Measurements from ENCODE around the gene OVAAL. TPM values are rescaled to one million over a fixed set of nuclear protein-coding genes. Genes with fewer than 3 reads are reported as not detected.
"Not testable (repeated sequence)": the region's sequence is repeated elsewhere in the genome, so short reads cannot be mapped to it uniquely, and the experiment has no call there.

Gene OVAAL
- total RNA-seq, 1 donor from 2014 or later = not detected

GRCh38 chr1:180550241-180550640, 8.5 kb upstream of the OVAAL start:
- no peak for FAIRE-seq
- Histone ChIP-seq H3K27me3 (ENCODE audit: control insufficient read depth, insufficient read depth, low read length) (no peaks in the 10 kb centered on the region), H3K4me3 (ENCODE audit: low read depth, low read length) (no peak overlapping the region), H3K36me3 (ENCODE audit: control insufficient read depth, insufficient read depth, low read length) (no peaks in the 10 kb centered on the region)
- TF ChIP-seq, protein P1, sequence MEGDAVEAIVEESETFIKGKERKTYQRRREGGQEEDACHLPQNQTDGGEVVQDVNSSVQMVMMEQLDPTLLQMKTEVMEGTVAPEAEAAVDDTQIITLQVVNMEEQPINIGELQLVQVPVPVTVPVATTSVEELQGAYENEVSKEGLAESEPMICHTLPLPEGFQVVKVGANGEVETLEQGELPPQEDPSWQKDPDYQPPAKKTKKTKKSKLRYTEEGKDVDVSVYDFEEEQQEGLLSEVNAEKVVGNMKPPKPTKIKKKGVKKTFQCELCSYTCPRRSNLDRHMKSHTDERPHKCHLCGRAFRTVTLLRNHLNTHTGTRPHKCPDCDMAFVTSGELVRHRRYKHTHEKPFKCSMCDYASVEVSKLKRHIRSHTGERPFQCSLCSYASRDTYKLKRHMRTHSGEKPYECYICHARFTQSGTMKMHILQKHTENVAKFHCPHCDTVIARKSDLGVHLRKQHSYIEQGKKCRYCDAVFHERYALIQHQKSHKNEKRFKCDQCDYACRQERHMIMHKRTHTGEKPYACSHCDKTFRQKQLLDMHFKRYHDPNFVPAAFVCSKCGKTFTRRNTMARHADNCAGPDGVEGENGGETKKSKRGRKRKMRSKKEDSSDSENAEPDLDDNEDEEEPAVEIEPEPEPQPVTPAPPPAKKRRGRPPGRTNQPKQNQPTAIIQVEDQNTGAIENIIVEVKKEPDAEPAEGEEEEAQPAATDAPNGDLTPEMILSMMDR (IDR thresholded peaks at IDR 0.05; ENCODE audit: insufficient read depth, low read length, severe bottlenecking) = no peak
- no peak for DNase-seq (ENCODE audit: low read depth)

DNA sequence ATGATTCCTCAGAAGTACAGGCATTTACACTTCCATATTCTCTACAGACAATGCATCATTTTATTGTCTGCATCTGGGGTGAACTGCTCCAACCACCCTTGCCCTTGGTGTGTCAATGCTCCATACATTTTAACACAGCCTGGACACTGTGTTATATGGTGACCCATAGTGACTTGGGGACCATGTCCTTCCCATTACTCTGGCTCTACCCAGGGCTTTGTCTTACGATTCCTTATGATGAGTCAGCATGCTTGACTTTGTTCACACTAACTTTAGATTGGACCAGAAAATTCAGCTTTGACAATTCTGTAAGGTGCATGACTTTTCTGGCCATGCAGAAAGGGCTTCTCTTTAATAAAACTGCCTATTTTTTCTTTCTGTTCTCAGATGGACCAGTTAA, 6.8 kb upstream of the OVAAL start:
- FAIRE-seq (peak; percentile 40), DNase-seq (ENCODE audit: low read depth) (no peak)
- Histone ChIP-seq H3K36me3 (ENCODE audit: control insufficient read depth, insufficient read depth, low read length) (no peaks in the 10 kb centered on the region), H3K4me3 (ENCODE audit: low read depth, low read length) (no peak overlapping the region), H3K27me3 (ENCODE audit: control insufficient read depth, insufficient read depth, low read length) (no peaks in the 10 kb centered on the region)
- TF ChIP-seq, protein P1 (IDR thresholded peaks at IDR 0.05; ENCODE audit: insufficient read depth, low read length, severe bottlenecking) = no peak

- not testable (repeated sequence) for H3K27me3 ChIP-seq (ENCODE audit: control insufficient read depth, insufficient read depth, low read length); H3K4me3 ChIP-seq (ENCODE audit: low read depth, low read length); H3K36me3 ChIP-seq (ENCODE audit: control insufficient read depth, insufficient read depth, low read length); DNase-seq (ENCODE audit: low read depth); FAIRE-seq
Observed at GRCh38 chr1:180553046-180553445, 5.7 kb upstream of the OVAAL start.

- Histone ChIP-seq H3K4me3 (ENCODE audit: low read depth, low read length) (no peak overlapping the region), H3K27me3 (ENCODE audit: control insufficient read depth, insufficient read depth, low read length) (no peaks in the 10 kb centered on the region), H3K36me3 (ENCODE audit: control insufficient read depth, insufficient read depth, low read length) (no peaks in the 10 kb centered on the region)
- no peak for DNase-seq (ENCODE audit: low read depth)
- TF ChIP-seq, protein P1 (IDR thresholded peaks at IDR 0.05; ENCODE audit: insufficient read depth, low read length, severe bottlenecking) = no peak
- FAIRE-seq = no peak
Observed at GRCh38 chr1:180555411-180555810, 3.4 kb upstream of the OVAAL start.

DNA sequence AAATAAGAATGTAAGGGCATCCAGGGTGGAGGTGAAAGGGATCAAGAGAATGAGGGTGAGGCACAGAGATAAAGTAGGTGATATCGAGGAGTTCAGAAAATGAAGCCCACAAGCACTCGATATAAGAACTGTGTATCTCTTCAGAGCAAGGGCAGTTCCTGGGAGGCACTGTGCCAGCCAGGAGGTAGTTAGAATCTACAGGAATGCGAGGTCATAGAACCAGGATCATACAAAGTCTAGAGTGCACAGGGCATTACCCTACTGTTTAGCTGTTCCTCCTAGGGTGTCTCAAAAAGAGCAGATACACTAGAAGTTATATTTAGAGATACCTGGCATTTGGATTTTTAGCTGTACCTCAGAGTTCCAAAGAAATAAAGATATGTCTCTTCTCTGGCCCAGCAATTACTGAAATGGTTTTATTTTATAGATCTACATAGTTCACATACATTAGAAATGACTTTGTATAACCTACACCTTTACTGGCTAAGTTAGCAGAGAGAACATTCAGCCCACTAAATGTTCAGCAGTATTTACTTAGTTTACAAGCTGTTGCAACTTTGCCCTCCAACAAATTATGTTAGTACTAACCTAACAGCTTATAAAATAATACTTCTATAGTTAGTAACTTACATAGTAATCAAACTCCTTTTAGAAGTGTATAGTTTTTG, 1.6 kb downstream of the OVAAL start:
- no peaks in the 10 kb centered on the region for H3K27me3 ChIP-seq (ENCODE audit: control insufficient read depth, insufficient read depth, low read length)
- H3K4me3 ChIP-seq (ENCODE audit: low read depth, low read length) = no peak overlapping the region
- FAIRE-seq = no peak
- no peak for DNase-seq (ENCODE audit: low read depth)
- TF ChIP-seq, protein P1 (IDR thresholded peaks at IDR 0.05; ENCODE audit: insufficient read depth, low read length, severe bottlenecking) = no peak
- no peaks in the 10 kb centered on the region for H3K36me3 ChIP-seq (ENCODE audit: control insufficient read depth, insufficient read depth, low read length)

- FAIRE-seq (no peak), DNase-seq (ENCODE audit: low read depth) (no peak)
- TF ChIP-seq, protein P1 (IDR thresholded peaks at IDR 0.05; ENCODE audit: insufficient read depth, low read length, severe bottlenecking) = no peak
Observed at GRCh38 chr1:180560868-180561600, 2.3 kb downstream of the OVAAL start.

More at GRCh38 chr1:180560868-180561600, 2.3 kb downstream of the OVAAL start:
- Histone ChIP-seq H3K4me3 (ENCODE audit: low read depth, low read length) (no peak overlapping the region), H3K27me3 (ENCODE audit: control insufficient read depth, insufficient read depth, low read length) (no peaks in the 10 kb centered on the region), H3K36me3 (ENCODE audit: control insufficient read depth, insufficient read depth, low read length) (no peaks in the 10 kb centered on the region)

All from bronchial epithelial cell (primary cell).